PC-3 (cell line): Measurements from ENCODE around the gene POLA1. TPM values are rescaled to one million over a fixed set of nuclear protein-coding genes. Genes with fewer than 3 reads are reported as not detected.

Experiments used
- ATAC-seq: fragments of 200-7000 bp; cut with Tn5 transposase; 2 replicates; pipeline ENCODE4 v1.9.1; 2020; ENCODE audit warnings: mild to moderate bottlenecking, moderate library complexity
- BruUV-seq: library from RNA; stranded (reverse); fragments of 400-500 nt; replicated peaks from 2 replicates; lab custom pipeline; 2021; lab: Mats Ljungman, UMichigan
- CTCF ChIA-PET: fragments of 300-600 bp; sonication (Branson Sonifier 250); formaldehyde crosslinking; loops from one replicate; lab custom pipeline; 2022; ENCODE audit warnings: antibody characterized with exemption; lab: Charles Lee
- POLR2A ChIA-PET: fragments of 300-600 bp; sonication (Branson Sonifier 250); formaldehyde crosslinking; loops from one replicate; lab custom pipeline; 2022; ENCODE audit warnings: antibody characterized with exemption; ENCODE audit not compliant: unreplicated experiment; lab: Charles Lee
- DNase-seq: peaks from one replicate; pipeline ENCODE4 v3.0.0-alpha.2; 2015
- H2AFZ ChIP-seq: fragments of 300-600 bp; sonication (generic); 2 replicates; pipeline ENCODE4 v1.6.0; 2016; ENCODE audit warnings: antibody characterized with exemption, low read length
- H3F3A ChIP-seq: fragments of 300-600 bp; sonication (generic); one replicate; pipeline ENCODE4 v1.6.0; 2017; ENCODE audit warnings: antibody characterized with exemption, low read length, control low read depth, mild to moderate bottlenecking; ENCODE audit not compliant: unreplicated experiment
- H3K27ac ChIP-seq: fragments of 300-600 bp; sonication (generic); 2 replicates; pipeline ENCODE4 v1.5.1; 2016; ENCODE audit warnings: mild to moderate bottlenecking, low read length
- H3K27me3 ChIP-seq: fragments of 300-600 bp; sonication (generic); 2 replicates; pipeline ENCODE4 v1.6.1; 2016; ENCODE audit warnings: low read length, mixed read lengths
- H3K36me3 ChIP-seq: fragments of 300-600 bp; sonication (generic); 2 replicates; pipeline ENCODE4 v1.6.1; 2016; ENCODE audit warnings: low read depth, mixed run types, low read length, mixed read lengths
- H3K4me1 ChIP-seq: fragments of 300-600 bp; sonication (generic); 2 replicates; pipeline ENCODE4 v1.5.1; 2016; ENCODE audit warnings: low read length; ENCODE audit not compliant: insufficient read depth
- H3K4me2 ChIP-seq: fragments of 300-600 bp; sonication (generic); 2 replicates; pipeline ENCODE4 v1.6.0; 2016; ENCODE audit warnings: low read length
- H3K4me3 ChIP-seq: fragments of 300-600 bp; sonication (generic); 2 replicates; pipeline ENCODE4 v1.5.1; 2016; ENCODE audit warnings: mild to moderate bottlenecking, low read length, mixed read lengths
- H3K79me2 ChIP-seq: fragments of 300-600 bp; sonication (generic); 2 replicates; pipeline ENCODE4 v1.6.1; 2017; ENCODE audit warnings: low read length, mixed read lengths
- H3K9ac ChIP-seq: fragments of 300-600 bp; sonication (generic); 2 replicates; pipeline ENCODE4 v1.6.0; 2016; ENCODE audit warnings: mild to moderate bottlenecking, low read length
- H3K9me2 ChIP-seq: fragments of 300-600 bp; sonication (generic); replicated peaks from 2 replicates; pipeline ENCODE4 v1.6.1; 2016; ENCODE audit warnings: mixed run types, low read length, mixed read lengths
- H3K9me3 ChIP-seq: fragments of 300-600 bp; sonication (generic); 2 replicates; pipeline ENCODE4 v1.6.1; 2016; ENCODE audit warnings: low read length, mixed read lengths
- H4K20me1 ChIP-seq: fragments of 300-600 bp; sonication (generic); 2 replicates; pipeline ENCODE4 v1.6.1; 2016; ENCODE audit warnings: low read length, mixed read lengths
- CTCF ChIP-seq: fragments of 300-600 bp; sonication (generic); conservative IDR thresholded peaks from 2 replicates; pipeline ENCODE4 v1.5.1; 2017; ENCODE audit warnings: antibody characterized with exemption, low read depth, mild to moderate bottlenecking, low read length
- EZH2 ChIP-seq: fragments of 300-600 bp; sonication (generic); IDR thresholded peaks from one replicate; pipeline ENCODE4 v1.6.1; 2017; ENCODE audit warnings: antibody characterized with exemption, mild to moderate bottlenecking, low read length; ENCODE audit not compliant: unreplicated experiment
- EZH2phosphoT487 ChIP-seq: fragments of 300-600 bp; sonication (generic); IDR thresholded peaks from 2 replicates; pipeline ENCODE4 v1.6.1; 2018; ENCODE audit warnings: mild to moderate bottlenecking, antibody characterized with exemption, low read length, borderline replicate concordance
- intact Hi-C: fragments of 100-400 bp; cut with micrococcal nuclease; formaldehyde crosslinking; loops from 2 replicates; pipeline ENCODE4 v1.9.0; 2023
- total RNA-seq: library from RNA; depleted of rRNA; stranded (reverse); fragments of >200 nt; gene quantifications from 2 replicates; pipeline ENCODE4 v1.2.3, GENCODE V29; 2014

Gene POLA1
- total RNA-seq, 1 experiment from 2014 or later, result 19.6 TPM

- TF ChIP-seq EZH2 (no peak), CTCF (no peak), EZH2phosphoT487 (no peak)
- no peak overlapping the region for H2AFZ ChIP-seq
- H3K9ac ChIP-seq, result no peak overlapping the region
- H3K9me3 ChIP-seq, result no peaks in the 10 kb centered on the region
- H3K79me2 ChIP-seq, result no peaks in the 10 kb centered on the region
- ChIA-PET POLR2A (no interaction called here), CTCF (no interaction called here)
- ATAC-seq (no peak), DNase-seq (no peak)
- H3F3A ChIP-seq, result no peaks in the 10 kb centered on the region
- no peak overlapping the region for H3K4me3 ChIP-seq
- peaks cover 8% of the 10 kb centered on the region; the same call in 1 of the 2 replicates for H3K4me1 ChIP-seq
- BruUV-seq, result TSS peak; percentile 39
- H3K4me2 ChIP-seq, result no peak overlapping the region
- no peaks in the 10 kb centered on the region for H3K9me2 ChIP-seq
- H3K27me3 ChIP-seq, result peaks cover 57% of the 10 kb centered on the region
- no peaks in the 10 kb centered on the region for H3K36me3 ChIP-seq
- no peak overlapping the region for H3K27ac ChIP-seq
- intact Hi-C loops, result loop anchor here (10.0 kb wide), 1 partner anchor 168 kb away; no protein-coding TSS in a partner anchor
- H4K20me1 ChIP-seq, result no peaks in the 10 kb centered on the region
Measured at GRCh38 chrX:25003066-25003849, 309.5 kb downstream of the POLA1 start.

GRCh38 chrX:25004040-25004439 lies 310.3 kb downstream of the POLA1 start:
- Histone ChIP-seq H3K27ac (no peak overlapping the region), H3K4me2 (peak overlapping the region; percentile 79), H3K9me2 (no peaks in the 10 kb centered on the region), H3K4me1 (peaks cover 8% of the 10 kb centered on the region; the same call in 1 of the 2 replicates), H3K9me3 (no peaks in the 10 kb centered on the region), H3K36me3 (no peaks in the 10 kb centered on the region), H3F3A (no peaks in the 10 kb centered on the region), H3K4me3 (peak overlapping the region; percentile 51; the same call in 1 of the 2 replicates), H3K9ac (no peak overlapping the region), H4K20me1 (no peaks in the 10 kb centered on the region), H2AFZ (no peak overlapping the region), H3K79me2 (no peaks in the 10 kb centered on the region), H3K27me3 (peaks cover 64% of the 10 kb centered on the region)
- CTCF ChIA-PET, result no interaction called here
- ATAC-seq (no peak), DNase-seq (no peak)
- TF ChIP-seq EZH2, result no peak
- TF ChIP-seq EZH2phosphoT487, result no peak
- TF ChIP-seq CTCF, result no peak
- BruUV-seq, result no TSS peak
- POLR2A ChIA-PET, result no interaction called here
- intact Hi-C loops, result loop anchor here (10.0 kb wide), 1 partner anchor 169 kb away; no protein-coding TSS in a partner anchor
